Stomach (tissue), 9 donors: ENCODE results near the gene ZFHX3. TPM values are rescaled to one million over a fixed set of nuclear protein-coding genes. Genes with fewer than 3 reads are reported as not detected.

ENCODE experiments used
- DNase-seq, 2 donors: peaks; one replicate each; pipeline versions ENCODE4 v3.0.0 to v3.0.0-alpha.2; 2013 to 2019
- H3K27ac ChIP-seq, 5 donors: fragments of 200-600 bp in 4 of 5; sonication (generic) in 4 of 5; one replicate each; pipeline ENCODE4 v1.5.1; 2013 to 2019; ENCODE audit warnings: mild to moderate bottlenecking in 1 of 5, moderate library complexity in 1 of 5
- H3K27me3 ChIP-seq, 3 donors: fragments of 200-600 bp; sonication (generic); one replicate each; pipeline ENCODE4 v1.5.1; 2017 to 2019; ENCODE audit warnings: mixed run types in 1 of 3
- H3K36me3 ChIP-seq, 4 donors: fragments of 200-600 bp; sonication (generic); 1 replicate in 3 of 4; 2 replicates in 1 of 4; pipeline ENCODE4 v1.5.1; 2016 to 2019
- H3K4me1 ChIP-seq, 4 donors: fragments of 200-600 bp; sonication (generic); one replicate each; pipeline ENCODE4 v1.5.1; 2016 to 2019
- H3K4me3 ChIP-seq, 4 donors: fragments of 200-600 bp; sonication (generic) in 3 of 4; one replicate each; pipeline ENCODE4 v1.5.1; 2016 to 2019; ENCODE audit warnings: mild to moderate bottlenecking in 1 of 4
- H3K9me3 ChIP-seq, 4 donors: fragments of 200-600 bp; sonication (generic); one replicate each; pipeline ENCODE4 v1.5.1; 2016 to 2019
- EP300 ChIP-seq: sonication (generic); formaldehyde crosslinking; IDR thresholded peaks from one replicate; pipeline ENCODE4 v1.6.1; 2017; ENCODE audit warnings: antibody characterized with exemption
- POLR2A ChIP-seq, 4 donors: fragments of 450-650 bp; IDR thresholded peaks; one replicate each; pipeline ENCODE4 v1.6.1; 2016; ENCODE audit warnings: antibody characterized with exemption in 4 of 4, control low read depth in 2 of 4, mild to moderate bottlenecking in 1 of 4, moderate library complexity in 1 of 4
- POLR2AphosphoS5 ChIP-seq, 3 donors: sonication (generic); formaldehyde crosslinking; IDR thresholded peaks; one replicate each; pipeline ENCODE4 v1.6.1; 2016; ENCODE audit warnings: antibody characterized with exemption in 3 of 3
- WGBS, 5 donors: extraction: QIAGEN DNeasy Blood & Tissue Kit in 3 of 5; methylation state at CpG; one replicate each; pipeline versions ENCODE4 v1.1.5 to v1.1.7; 2013 to 2018; 5-methylcytosine and 5-hydroxymethylcytosine counted together
- intact Hi-C: fragments of 100-400 bp; cut with DNase I; formaldehyde crosslinking; loops from one replicate; pipeline ENCODE4 v1.15.1; 2023; ENCODE audit warnings: low total_unique reads
- polyA plus RNA-seq, 3 donors: library from polyadenylated mRNA; stranded (reverse); fragments of 200-250 nt; gene quantifications; one replicate each; pipeline ENCODE4 v1.2.3, GENCODE V29; 2013
- total RNA-seq, 5 donors: library from RNA; depleted of rRNA; stranded (reverse); fragments of >200 nt; gene quantifications; one replicate each; pipeline versions ENCODE4 v1.1.0 to v1.2.3, GENCODE V29; 2014 to 2016
- TF ChIP-seq, protein P1 (sequence below), 7 experiments: fragments of 450-650 bp in 4 of 7; fragments of 200-600 bp in 3 of 7; sonication (generic) in 3 of 7; IDR thresholded peaks; one replicate each; pipeline ENCODE4 v1.5.1; 2016 to 2019; ENCODE audit warnings: antibody characterized with exemption in 7 of 7, control low read depth in 2 of 7, mild to moderate bottlenecking in 1 of 7
- donor health status: healthy with polysubstance abuse.
- donor health status: Bipolar disorder and iron deficiency.
- donor health status: healthy.

Gene ZFHX3
- total and polyA plus RNA-seq, 8 donors = 1.1 to 27.5 (median 11.8) TPM

GRCh38 chr16:72979974-72980373 is 68.0 kb downstream of the ZFHX3 start:
- no peak for DNase-seq
- H3K27me3 ChIP-seq = no peaks in the 10 kb centered on the region
- H3K27ac ChIP-seq = no peak overlapping the region
- 88 to 94% (median 91%) methylated on average over 9 of the region's 9 CpGs for WGBS, 5 donors
- H3K4me1 ChIP-seq = peaks cover 9 to 50% (median 34%) of the 10 kb centered on the region in 4 donors
- H3K4me3 ChIP-seq = no peak overlapping the region
- H3K9me3 ChIP-seq = no peaks in the 10 kb centered on the region
- H3K36me3 ChIP-seq = no peaks in the 10 kb centered on the region
- intact Hi-C loops = no loop called here
- TF ChIP-seq POLR2AphosphoS5 (IDR thresholded peaks at IDR 0.05) (no peak), POLR2A (IDR thresholded peaks at IDR 0.05) (no peak), EP300 (no peak)
- TF ChIP-seq, protein P1, sequence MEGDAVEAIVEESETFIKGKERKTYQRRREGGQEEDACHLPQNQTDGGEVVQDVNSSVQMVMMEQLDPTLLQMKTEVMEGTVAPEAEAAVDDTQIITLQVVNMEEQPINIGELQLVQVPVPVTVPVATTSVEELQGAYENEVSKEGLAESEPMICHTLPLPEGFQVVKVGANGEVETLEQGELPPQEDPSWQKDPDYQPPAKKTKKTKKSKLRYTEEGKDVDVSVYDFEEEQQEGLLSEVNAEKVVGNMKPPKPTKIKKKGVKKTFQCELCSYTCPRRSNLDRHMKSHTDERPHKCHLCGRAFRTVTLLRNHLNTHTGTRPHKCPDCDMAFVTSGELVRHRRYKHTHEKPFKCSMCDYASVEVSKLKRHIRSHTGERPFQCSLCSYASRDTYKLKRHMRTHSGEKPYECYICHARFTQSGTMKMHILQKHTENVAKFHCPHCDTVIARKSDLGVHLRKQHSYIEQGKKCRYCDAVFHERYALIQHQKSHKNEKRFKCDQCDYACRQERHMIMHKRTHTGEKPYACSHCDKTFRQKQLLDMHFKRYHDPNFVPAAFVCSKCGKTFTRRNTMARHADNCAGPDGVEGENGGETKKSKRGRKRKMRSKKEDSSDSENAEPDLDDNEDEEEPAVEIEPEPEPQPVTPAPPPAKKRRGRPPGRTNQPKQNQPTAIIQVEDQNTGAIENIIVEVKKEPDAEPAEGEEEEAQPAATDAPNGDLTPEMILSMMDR (IDR thresholded peaks at IDR 0.05) = no peak

- intact Hi-C loops = no loop called here
- TF ChIP-seq, protein P1 (IDR thresholded peaks at IDR 0.05) = no peak
- TF ChIP-seq POLR2AphosphoS5 (IDR thresholded peaks at IDR 0.05) (no peak), POLR2A (IDR thresholded peaks at IDR 0.05) (no peak), EP300 (no peak)
- no peak overlapping the region for H3K4me3 ChIP-seq
- peaks cover 7 to 40% (median 24%) of the 10 kb centered on the region in 4 donors for H3K4me1 ChIP-seq
- H3K27me3 ChIP-seq = no peaks in the 10 kb centered on the region
- no peak overlapping the region for H3K27ac ChIP-seq
- no peak for DNase-seq
- H3K9me3 ChIP-seq = no peaks in the 10 kb centered on the region
- no peaks in the 10 kb centered on the region for H3K36me3 ChIP-seq
- 68 to 84% (median 79%) methylated on average over 7 of the region's 7 CpGs for WGBS, 5 donors
Observed at GRCh38 chr16:72978212-72978611, 69.7 kb downstream of the ZFHX3 start.

- H3K27me3 ChIP-seq = no peaks in the 10 kb centered on the region
- no peaks in the 10 kb centered on the region for H3K36me3 ChIP-seq
- no peak overlapping the region for H3K4me3 ChIP-seq
- DNase-seq = no peak
- TF ChIP-seq, protein P1 (IDR thresholded peaks at IDR 0.05) = no peak
- TF ChIP-seq POLR2A (IDR thresholded peaks at IDR 0.05) (no peak), POLR2AphosphoS5 (IDR thresholded peaks at IDR 0.05) (no peak), EP300 (no peak)
- intact Hi-C loops = no loop called here
- no peak overlapping the region for H3K27ac ChIP-seq
- H3K4me1 ChIP-seq = peaks cover 7 to 35% (median 24%) of the 10 kb centered on the region in 4 donors
- H3K9me3 ChIP-seq = no peaks in the 10 kb centered on the region
- WGBS, 5 donors = 82 to 97% (median 93%) methylated on average over 7 of the region's 7 CpGs
Observed at GRCh38 chr16:72977127-72977526, 70.8 kb downstream of the ZFHX3 start.

DNA sequence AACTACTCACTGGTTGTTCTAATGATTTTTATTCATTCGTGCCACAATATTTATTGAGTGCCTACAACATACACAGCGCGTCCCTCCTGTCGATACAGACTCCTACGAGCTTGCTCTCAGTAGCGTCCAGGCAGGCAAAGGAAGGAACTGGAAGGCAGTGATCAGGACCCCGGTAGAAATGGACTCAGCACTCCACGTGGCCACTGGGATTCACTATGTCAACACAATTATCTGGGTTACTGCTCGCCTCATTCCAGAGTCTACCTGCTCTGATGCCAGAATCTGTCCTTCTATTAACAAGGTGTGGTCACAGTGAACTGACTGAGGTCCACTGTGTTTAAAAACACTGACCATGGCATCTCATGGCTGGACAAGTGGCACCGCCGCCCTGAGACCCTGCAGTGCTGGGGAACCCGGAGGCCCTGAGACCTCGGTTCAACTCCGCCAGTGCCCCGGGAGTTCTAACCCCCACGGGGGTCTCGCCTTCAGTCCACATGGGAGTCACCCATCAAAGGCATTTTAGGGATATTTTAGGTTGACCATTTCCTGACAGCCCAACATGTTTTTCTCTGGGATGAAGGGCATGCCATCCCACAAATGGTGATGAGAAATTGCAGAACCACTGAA is 71.4 kb downstream of the ZFHX3 start:
- WGBS, 5 donors = 79 to 90% (median 84%) methylated on average over 17 of the region's 17 CpGs
- no peak for TF ChIP-seq POLR2A (IDR thresholded peaks at IDR 0.05)
- TF ChIP-seq, protein P1 (IDR thresholded peaks at IDR 0.05) = no peak
- no peak for TF ChIP-seq EP300

More for the DNA sequence above, 71.4 kb downstream of the ZFHX3 start:
- Histone ChIP-seq H3K27ac (no peak overlapping the region), H3K4me1 (peaks cover 7 to 35% (median 24%) of the 10 kb centered on the region in 4 donors), H3K36me3 (no peaks in the 10 kb centered on the region), H3K27me3 (no peaks in the 10 kb centered on the region), H3K9me3 (no peaks in the 10 kb centered on the region), H3K4me3 (no peak overlapping the region)
- DNase-seq = no peak
- intact Hi-C loops = no loop called here
